NOMO-1 (cell line): Measurements from ENCODE around the gene PAFAH1B2.
"Not testable (repeated sequence)": the region's sequence is repeated elsewhere in the genome, so short reads cannot be mapped to it uniquely, and the experiment has no call there.

Source experiments
- DNase-seq, 2 experiments: peaks; one replicate each; lab custom pipeline; 2025; ENCODE audit not compliant: unreplicated experiment in 2 of 2; lab: John Stamatoyannopoulos, UW

PAFAH1B2 gene

GRCh38 chr11:117143871-117144476 lies at the start of gene PAFAH1B2:
Gene PAFAH1B2, plus strand, starts transcription at chr11:117144287. Its CDS starts 8,161 bp downstream, at chr11:117152448.
- DNase-seq: peak; percentile 92

GRCh38 chr11:117094776-117095175 lies 49.3 kb upstream of the PAFAH1B2 start:
- no peak for DNase-seq

- DNase-seq: no peak
Measured at GRCh38 chr11:117095284-117096161, 48.6 kb upstream of the PAFAH1B2 start.

- peak; percentile 87 to 92 for DNase-seq
Measured at GRCh38 chr11:117096201-117096991, 47.7 kb upstream of the PAFAH1B2 start.

GRCh38 chr11:117097014-117097388 lies 47.1 kb upstream of the PAFAH1B2 start:
- DNase-seq: no peak

GRCh38 chr11:117097389-117098268 lies 46.5 kb upstream of the PAFAH1B2 start:
- no peak for DNase-seq

- peak; percentile 79 to 93 for DNase-seq
Measured at GRCh38 chr11:117098269-117099232, 45.5 kb upstream of the PAFAH1B2 start, which contains the start of gene SIK3. Gene SIK3, minus strand, starts transcription at chr11:117098428. Its CDS starts 13 bp downstream, at chr11:117098415.

- DNase-seq: no peak
Measured at GRCh38 chr11:117099696-117100095, 44.4 kb upstream of the PAFAH1B2 start.

GRCh38 chr11:117100556-117100955 lies 43.5 kb upstream of the PAFAH1B2 start:
- no peak for DNase-seq

- DNase-seq: no peak
Measured at GRCh38 chr11:117107701-117108590, 36.1 kb upstream of the PAFAH1B2 start.

- DNase-seq: no peak
Measured at GRCh38 chr11:117110294-117110950, 33.7 kb upstream of the PAFAH1B2 start.

GRCh38 chr11:117112497-117112896 lies 31.6 kb upstream of the PAFAH1B2 start:
- DNase-seq: not testable (repeated sequence)

- DNase-seq: not testable (repeated sequence)
Measured at GRCh38 chr11:117112939-117113338, 31.1 kb upstream of the PAFAH1B2 start.

- DNase-seq: no peak
Measured at GRCh38 chr11:117117681-117118080, 26.4 kb upstream of the PAFAH1B2 start.

- DNase-seq: no peak
Measured at GRCh38 chr11:117121176-117121575, 22.9 kb upstream of the PAFAH1B2 start.

GRCh38 chr11:117122556-117122955 lies 21.5 kb upstream of the PAFAH1B2 start:
- DNase-seq: no peak

- no peak for DNase-seq
Measured at GRCh38 chr11:117126223-117126965, 17.7 kb upstream of the PAFAH1B2 start.
